Neural progenitor cell (in vitro differentiated cells): ENCODE measurements around the gene RIBC1. TPM values are rescaled to one million over a fixed set of nuclear protein-coding genes. Genes with fewer than 3 reads are reported as not detected.

ENCODE experiments used
- DNase-seq: peaks from one replicate; pipeline ENCODE4 v3.0.0-alpha.2; 2016; ENCODE audit warnings: low spot score
- H2AFZ ChIP-seq: fragments of 200-600 bp; sonication (generic); replicated peaks from 2 replicates; pipeline ENCODE4 v1.6.1; 2016; ENCODE audit warnings: antibody characterized with exemption
- H3F3A ChIP-seq: fragments of 200-600 bp; sonication (generic); 2 replicates; pipeline ENCODE4 v1.6.1; 2016; ENCODE audit warnings: antibody characterized with exemption, low read depth
- H3K27ac ChIP-seq: fragments of 200-600 bp; sonication (generic); 2 replicates; pipeline ENCODE4 v1.5.1; 2016; ENCODE audit warnings: mild to moderate bottlenecking
- H3K27me3 ChIP-seq: fragments of 200-600 bp; sonication (generic); 2 replicates; pipeline ENCODE4 v1.6.1; 2016; ENCODE audit warnings: mild to moderate bottlenecking, moderate library complexity
- H3K36me3 ChIP-seq: fragments of 200-600 bp; sonication (generic); 2 replicates; pipeline ENCODE4 v1.5.1; 2016
- H3K4me1 ChIP-seq: fragments of 200-600 bp; sonication (generic); 2 replicates; pipeline ENCODE4 v1.6.1; 2016; ENCODE audit warnings: mixed run types
- H3K4me2 ChIP-seq: fragments of 200-600 bp; sonication (generic); 2 replicates; pipeline ENCODE4 v1.6.1; 2016
- H3K4me3 ChIP-seq: fragments of 200-600 bp; sonication (generic); 2 replicates; pipeline ENCODE4 v1.5.1; 2016
- H3K79me2 ChIP-seq: fragments of 200-600 bp; sonication (generic); 2 replicates; pipeline ENCODE4 v1.6.1; 2016; ENCODE audit warnings: low read depth
- H3K9ac ChIP-seq: fragments of 200-600 bp; sonication (generic); 2 replicates; pipeline ENCODE4 v1.6.1; 2016
- H3K9me3 ChIP-seq: fragments of 200-600 bp; sonication (generic); 2 replicates; pipeline ENCODE4 v1.5.1; 2016; ENCODE audit warnings: low read depth
- H4K20me1 ChIP-seq: fragments of 200-600 bp; sonication (generic); 2 replicates; pipeline ENCODE4 v1.6.1; 2016; ENCODE audit warnings: low read depth
- H3K27ac Mint-ChIP-seq: 3 replicates; pipeline ENCODE4 v1.8.0; 2021; ENCODE audit warnings: mixed read lengths
- H3K27me3 Mint-ChIP-seq: 2 replicates; pipeline ENCODE4 v1.8.0; 2022; ENCODE audit warnings: low read depth, mild to moderate bottlenecking, inconsistent platforms, moderate library complexity, mixed read lengths; ENCODE audit not compliant: insufficient read depth
- H3K36me3 Mint-ChIP-seq: 3 replicates; pipeline ENCODE4 v1.8.0; 2021; ENCODE audit warnings: mixed read lengths
- H3K4me1 Mint-ChIP-seq: 3 replicates; pipeline ENCODE4 v1.8.0; 2021; ENCODE audit warnings: mixed read lengths
- H3K4me3 Mint-ChIP-seq: 3 replicates; pipeline ENCODE4 v1.8.0; 2021; ENCODE audit warnings: mild to moderate bottlenecking, moderate library complexity, mixed read lengths
- H3K9me3 Mint-ChIP-seq: 3 replicates; pipeline ENCODE4 v1.8.0; 2020; ENCODE audit warnings: mixed read lengths
- CTCF ChIP-seq: fragments of 200-600 bp; sonication (generic); IDR thresholded peaks from 2 replicates; pipeline ENCODE4 v1.5.1; 2017; ENCODE audit warnings: antibody characterized with exemption, mild to moderate bottlenecking
- EZH2 ChIP-seq: fragments of 200-600 bp; sonication (generic); IDR thresholded peaks from 2 replicates; pipeline ENCODE4 v1.6.1; 2017; ENCODE audit warnings: antibody characterized with exemption, mild to moderate bottlenecking, moderate library complexity
- EZH2phosphoT487 ChIP-seq: fragments of 200-600 bp; sonication (generic); IDR thresholded peaks from 2 replicates; pipeline ENCODE4 v1.6.1; 2017; ENCODE audit warnings: antibody characterized with exemption
- total RNA-seq: library from RNA; depleted of rRNA; stranded (reverse); fragments of >200 nt; gene quantifications from 2 replicates; pipeline ENCODE4 v1.2.3, GENCODE V29; 2015; ENCODE audit warnings: low replicate concordance

The RIBC1 gene
- total RNA-seq, 1 donor from 2014 or later = 0.62 TPM

GRCh38 chrX:53471346-53471745 lies 48.7 kb downstream of the RIBC1 start:
- Histone ChIP-seq H3K27me3 (no peaks in the 10 kb centered on the region), H3K27ac (no peak overlapping the region), H3K9ac (no peak overlapping the region), H3F3A (no peaks in the 10 kb centered on the region), H3K79me2 (no peaks in the 10 kb centered on the region), H3K9me3 (no peaks in the 10 kb centered on the region), H4K20me1 (no peaks in the 10 kb centered on the region), H2AFZ (no peak overlapping the region), H3K36me3 (no peaks in the 10 kb centered on the region), H3K4me2 (no peak overlapping the region), H3K4me1 (no peaks in the 10 kb centered on the region), H3K4me3 (no peak overlapping the region)
- no peak overlapping the region for H3K4me3 Mint-ChIP-seq
- no peak for TF ChIP-seq EZH2phosphoT487
- no peak for TF ChIP-seq CTCF
- no peak for TF ChIP-seq EZH2
- H3K27ac Mint-ChIP-seq = no peak overlapping the region
- no peaks in the 10 kb centered on the region for H3K36me3 Mint-ChIP-seq
- peaks cover 8% of the 10 kb centered on the region for H3K27me3 Mint-ChIP-seq
- no peaks in the 10 kb centered on the region for H3K4me1 Mint-ChIP-seq
- DNase-seq = no peak
- peaks cover 16% of the 10 kb centered on the region for H3K9me3 Mint-ChIP-seq

GRCh38 chrX:53474707-53475106 lies 52.0 kb downstream of the RIBC1 start:
- no peak overlapping the region for H3K9ac ChIP-seq
- no peaks in the 10 kb centered on the region for H3K4me1 ChIP-seq
- Mint-ChIP-seq H3K9me3 (peaks cover 28% of the 10 kb centered on the region), H3K4me1 (no peaks in the 10 kb centered on the region), H3K27me3 (peaks cover 6% of the 10 kb centered on the region), H3K27ac (no peak overlapping the region), H3K36me3 (no peaks in the 10 kb centered on the region), H3K4me3 (no peak overlapping the region)
- H3K36me3 ChIP-seq = no peaks in the 10 kb centered on the region
- H3K9me3 ChIP-seq = no peaks in the 10 kb centered on the region
- H3F3A ChIP-seq = no peaks in the 10 kb centered on the region
- no peaks in the 10 kb centered on the region for H3K27me3 ChIP-seq
- H3K4me2 ChIP-seq = no peak overlapping the region
- no peak overlapping the region for H3K4me3 ChIP-seq
- H4K20me1 ChIP-seq = no peaks in the 10 kb centered on the region
- H2AFZ ChIP-seq = no peak overlapping the region
- H3K27ac ChIP-seq = no peak overlapping the region
- H3K79me2 ChIP-seq = no peaks in the 10 kb centered on the region
- no peak for DNase-seq
- TF ChIP-seq EZH2phosphoT487 (no peak), CTCF (no peak)

- H2AFZ ChIP-seq = no peak overlapping the region
- no peaks in the 10 kb centered on the region for H3F3A ChIP-seq
- peaks cover 2% of the 10 kb centered on the region for H3K4me1 Mint-ChIP-seq
- H3K4me2 ChIP-seq = no peak overlapping the region
- DNase-seq = no peak
- peaks cover 24% of the 10 kb centered on the region for H3K9me3 Mint-ChIP-seq
- no peaks in the 10 kb centered on the region for H3K4me1 ChIP-seq
- no peaks in the 10 kb centered on the region for H3K36me3 Mint-ChIP-seq
- no peak overlapping the region for H3K4me3 Mint-ChIP-seq
- TF ChIP-seq CTCF (no peak), EZH2phosphoT487 (no peak), EZH2 (no peak)
- no peaks in the 10 kb centered on the region for H3K9me3 ChIP-seq
- no peak overlapping the region for H3K27ac Mint-ChIP-seq
- no peak overlapping the region for H3K4me3 ChIP-seq
- no peaks in the 10 kb centered on the region for H3K36me3 ChIP-seq
- no peaks in the 10 kb centered on the region for H3K79me2 ChIP-seq
- peaks cover 6% of the 10 kb centered on the region for H3K27me3 Mint-ChIP-seq
- H3K9ac ChIP-seq = no peak overlapping the region
- H4K20me1 ChIP-seq = no peaks in the 10 kb centered on the region
- no peaks in the 10 kb centered on the region for H3K27me3 ChIP-seq
- no peak overlapping the region for H3K27ac ChIP-seq
Measured at GRCh38 chrX:53476371-53476770, 53.7 kb downstream of the RIBC1 start.
